HG02642 (cell line): ENCODE measurements around the gene SUMO3.

Source experiments
- ATAC-seq: cut with Tn5 transposase; IDR thresholded peaks from one replicate; pipeline ENCODE4 v1.9.1; 2021; ENCODE audit warnings: mild to moderate bottlenecking; ENCODE audit not compliant: unreplicated experiment, poor library complexity

SUMO3 gene

GRCh38 chr21:44763050-44763378 is 54.8 kb downstream of the SUMO3 start:
- no peak for ATAC-seq

GRCh38 chr21:44762221-44763049 is 55.4 kb downstream of the SUMO3 start:
- no peak for ATAC-seq

GRCh38 chr21:44761747-44762208 is 56.1 kb downstream of the SUMO3 start:
- no peak for ATAC-seq

DNA sequence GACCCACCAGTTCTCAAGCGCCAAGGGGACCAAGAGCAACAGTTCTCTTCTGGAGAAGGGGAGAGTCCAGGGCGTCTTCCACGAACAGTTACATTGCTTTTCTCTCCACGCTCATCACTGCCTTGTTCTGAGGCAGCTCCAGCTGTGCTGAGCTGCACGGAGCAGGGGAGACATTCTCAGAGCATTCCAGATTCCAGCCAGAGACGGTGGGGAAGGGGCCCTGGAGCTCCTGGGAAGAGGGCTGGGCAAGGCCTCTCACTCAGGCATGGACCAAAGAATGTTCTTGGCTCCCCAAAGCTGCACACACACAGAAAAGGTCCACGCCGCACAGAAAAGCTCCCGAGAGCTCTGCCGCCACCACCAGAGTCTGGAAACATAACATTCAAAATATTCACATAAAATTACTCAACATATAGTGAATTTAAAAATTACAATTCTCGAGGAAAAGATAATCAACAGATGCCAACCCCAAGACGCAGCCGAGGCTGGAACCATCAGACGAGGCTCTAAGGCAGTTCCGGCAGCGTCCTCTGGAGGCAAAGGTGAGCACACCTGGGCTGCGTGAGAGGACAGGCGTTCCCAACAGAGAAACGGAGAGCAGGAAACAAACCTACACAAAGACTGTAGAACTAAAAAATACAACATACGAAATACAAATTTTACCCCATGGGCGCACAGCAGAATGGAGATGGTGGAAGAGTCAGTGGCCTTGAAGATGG is 56.7 kb downstream of the SUMO3 start:
- ATAC-seq, result no peak

DNA sequence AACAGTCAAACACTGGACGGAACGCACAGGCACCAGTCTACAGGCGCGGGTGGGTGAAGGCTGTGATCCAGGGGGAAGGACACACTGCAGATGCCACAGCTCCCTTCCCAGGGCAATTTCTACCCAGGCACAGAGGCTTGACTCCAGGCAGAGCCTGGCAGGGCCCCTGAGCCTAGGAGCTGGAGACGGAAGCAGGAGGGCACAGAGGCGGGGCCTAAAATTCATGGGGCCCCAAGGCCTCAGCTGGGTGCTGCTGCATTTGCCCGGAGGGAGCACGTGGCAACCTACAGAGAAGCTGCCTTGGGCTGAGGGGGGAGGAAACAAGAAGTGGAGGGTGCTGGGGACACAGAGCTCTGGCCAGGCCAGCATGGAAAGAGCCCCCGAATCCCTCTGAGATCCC is 57.5 kb downstream of the SUMO3 start:
- no peak for ATAC-seq

DNA sequence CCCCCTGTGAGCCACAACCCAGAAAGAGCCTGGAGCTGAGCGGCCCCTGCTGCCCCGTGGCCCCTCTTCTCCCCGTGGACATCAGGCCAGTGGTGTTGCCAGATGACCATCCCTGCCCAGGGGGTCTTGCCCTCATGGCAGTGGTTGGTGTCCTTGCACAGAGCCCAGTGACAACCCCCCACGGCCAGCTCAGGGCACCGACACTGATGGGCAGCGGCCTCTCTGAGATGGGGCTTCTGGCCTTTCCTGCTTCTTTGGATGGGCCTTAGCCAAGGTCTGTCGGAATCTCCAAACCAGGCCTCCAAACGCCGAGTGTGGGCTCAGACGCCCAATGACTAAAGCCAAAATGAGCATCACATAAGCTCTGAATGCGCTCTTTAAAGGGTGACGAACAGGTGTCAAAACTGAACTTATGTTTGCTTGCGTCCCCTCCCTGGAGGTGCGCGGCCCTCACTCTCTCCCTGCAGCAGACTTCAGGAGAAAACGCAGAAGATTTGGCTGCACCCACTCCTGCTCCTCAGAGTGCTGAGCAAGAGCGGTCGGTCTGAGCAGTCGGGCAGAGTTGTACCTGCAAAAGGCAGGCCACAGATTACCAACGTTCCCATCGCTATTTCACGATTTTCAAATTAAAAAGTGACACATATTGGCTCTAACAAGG is 58.1 kb downstream of the SUMO3 start:
- no peak for ATAC-seq

GRCh38 chr21:44758781-44759627 is 58.9 kb downstream of the SUMO3 start:
- no peak for ATAC-seq

DNA sequence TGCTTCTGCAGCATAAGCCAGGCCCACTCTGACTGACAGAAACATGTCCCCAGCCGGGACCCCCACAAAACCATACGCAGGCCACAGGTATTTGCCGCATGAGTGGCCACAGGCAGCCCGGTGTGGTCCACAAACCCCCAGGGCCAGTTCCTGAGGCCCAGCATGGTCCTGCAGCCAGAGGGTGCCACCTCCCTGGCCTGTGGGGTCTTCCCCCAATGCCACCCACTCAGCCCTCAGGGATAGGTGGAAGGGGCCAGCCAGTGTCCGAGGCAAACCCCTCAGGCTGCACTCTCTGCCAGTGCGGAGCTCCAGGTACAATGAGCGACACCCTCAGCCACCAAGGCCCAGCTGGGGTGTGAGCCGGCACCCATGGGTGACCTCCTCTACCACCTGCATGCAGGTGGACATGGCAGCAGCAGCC is 59.7 kb downstream of the SUMO3 start:
- no peak for ATAC-seq

- ATAC-seq, result no peak
These were observed 60.1 kb downstream of the SUMO3 start for GRCh38 chr21:44757731-44758130.

DNA sequence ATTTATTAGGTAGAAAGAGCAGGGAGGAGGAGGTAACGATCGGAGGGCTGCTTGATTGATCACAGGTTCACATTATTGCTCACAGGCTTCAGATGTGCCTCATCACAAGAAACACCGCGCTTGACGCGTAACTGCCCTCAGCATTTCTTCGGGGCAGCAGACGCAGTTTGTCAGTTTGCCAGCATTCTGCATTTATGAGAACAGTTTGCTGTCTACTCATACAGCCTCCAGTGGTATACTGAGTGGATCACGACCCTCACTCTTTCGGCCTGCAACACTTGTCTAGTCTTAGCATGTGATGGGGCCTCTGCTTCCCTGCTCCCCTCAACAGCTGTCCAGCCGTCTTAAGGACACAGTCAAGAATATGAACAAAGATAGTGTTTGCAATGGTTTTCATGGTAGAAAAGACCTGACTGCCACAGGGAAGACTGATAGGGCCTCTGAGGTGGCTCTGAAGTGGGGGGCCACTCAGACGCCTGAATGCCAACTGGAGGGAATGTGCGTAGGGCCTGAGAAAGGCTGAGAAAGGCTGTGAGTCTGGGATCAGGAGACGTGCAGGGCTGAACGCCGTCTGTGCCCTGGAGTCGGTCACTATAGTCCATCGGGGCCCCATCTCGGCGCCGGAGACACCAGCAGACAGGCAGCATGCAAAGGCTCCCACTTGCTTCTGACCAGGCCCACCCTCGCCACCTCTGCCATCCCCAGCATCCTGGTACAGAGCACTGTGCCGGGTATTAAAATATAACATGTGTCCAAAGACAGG is 61.3 kb downstream of the SUMO3 start:
- ATAC-seq, result no peak
